Heart right ventricle (tissue), 16 donors: Measurements from ENCODE around the gene OR13C3. TPM values are rescaled to one million over a fixed set of nuclear protein-coding genes. Genes with fewer than 3 reads are reported as not detected.
"Not testable (repeated sequence)": the region's sequence is repeated elsewhere in the genome, so short reads cannot be mapped to it uniquely, and the experiment has no call there.

Experiments used
- ATAC-seq, 8 donors: fragments of 200-7000 bp; cut with Tn5 transposase; one replicate each; pipeline ENCODE4 v1.9.1; 2020; ENCODE audit warnings: mild to moderate bottlenecking in 8 of 8, moderate library complexity in 8 of 8, moderate number of reproducible peaks in 1 of 8
- DNase-seq, 2 donors: peaks; one replicate each; pipeline ENCODE4 v3.0.0-alpha.2; 2020
- H3K27ac ChIP-seq, 10 donors: fragments of 200-600 bp; sonication (generic) in 2 of 10; one replicate each; pipeline versions ENCODE4 v1.5.0 to v1.8.0; 2020 to 2022; ENCODE audit warnings: mild to moderate bottlenecking in 3 of 10
- H3K27me3 ChIP-seq, 7 donors: fragments of 200-600 bp; one replicate each; pipeline ENCODE4 v1.8.0; 2021 to 2022; ENCODE audit warnings: mild to moderate bottlenecking in 2 of 7
- H3K36me3 ChIP-seq, 9 donors: fragments of 200-600 bp; sonication (generic) in 1 of 9; one replicate each; pipeline versions ENCODE4 v1.5.0 to v1.8.0; 2020 to 2022; ENCODE audit warnings: mild to moderate bottlenecking in 2 of 9
- H3K4me1 ChIP-seq, 9 donors: fragments of 200-600 bp; sonication (generic) in 1 of 9; one replicate each; pipeline versions ENCODE4 v1.5.0 to v1.8.0; 2020 to 2022; ENCODE audit warnings: mild to moderate bottlenecking in 4 of 9
- H3K4me3 ChIP-seq, 10 donors: fragments of 200-600 bp; sonication (generic) in 2 of 10; one replicate each; pipeline versions ENCODE4 v1.5.0 to v1.8.0; 2020 to 2022; ENCODE audit warnings: mild to moderate bottlenecking in 7 of 10, moderate library complexity in 2 of 10
- H3K9me3 ChIP-seq, 11 donors: fragments of 200-600 bp in 10 of 11; sonication (generic) in 2 of 11; one replicate each; pipeline versions ENCODE4 v1.5.0 to v1.8.0; 2013 to 2022; ENCODE audit warnings: mild to moderate bottlenecking in 2 of 11, control low read depth in 1 of 11, moderate library complexity in 1 of 11
- CTCF ChIP-seq, 9 donors: fragments of 200-600 bp; sonication (generic) in 2 of 9; IDR thresholded peaks; one replicate each; pipeline versions ENCODE4 v1.5.0 to v1.8.0; 2021 to 2022; ENCODE audit warnings: antibody characterized with exemption in 9 of 9, mild to moderate bottlenecking in 5 of 9, moderate library complexity in 1 of 9
- WGBS, 2 donors: extraction: QIAGEN DNeasy Blood & Tissue Kit; methylation state at CpG; one replicate each; pipeline ENCODE4 v1.1.7; 2013; ENCODE audit warnings: inconsistent platforms in 1 of 2; 5-methylcytosine and 5-hydroxymethylcytosine counted together
- intact Hi-C, 10 donors: fragments of 100-400 bp; cut with DNase I; formaldehyde crosslinking; loops; one replicate each; pipeline versions ENCODE4 v1.11.1 to v1.14.2; 2022
- polyA plus RNA-seq, 2 donors: library from polyadenylated mRNA; stranded (reverse); fragments of 200-250 nt; gene quantifications; one replicate each; pipeline ENCODE4 v1.2.3, GENCODE V29; 2013
- total RNA-seq, 10 donors: library from RNA; stranded (reverse); fragmentation: NEBNext Ultra II Directional in 3 of 10; extraction: Animal tissue kit (Norgen Biotek cat#: 25700) in 3 of 10; gene quantifications; one replicate each; pipeline versions ENCODE4 v1.2.1 to v1.2.4, GENCODE V29; 2021 to 2023
- donor health status: Arrhythmogenic right ventricular cardiomyopathy.
- donor health status: ischemic (EF 13 %, LVEDD 7.1; RV severe dilation, severe dysfunction).
- donor health status: healthy with polysubstance abuse.
- donor health status: DM: no; HTN: yes; CAD: no.
- donor health status: DM: no; HTN: no; CAD: no.
- donor health status: ischemic (EF 25% LVEDD 6.9; RV normal size, moderate dysfunction).
- donor health status: ischemic (EF 25% LVEDD 5.7; RV mildly dilated, moderate dysfunction).
- donor health status: healthy.
- donor health status: DM: yes; HTN: yes; CAD: no.
- donor health status: Ischemic cardiomyopathy.
- donor health status: ischemic (EF 35%, LVEDD 5.7; RV mildly dilated, moderate dysfunction).
- donor health status: nonischemic (EF 11% LVEDD 7.7; RV severe dilation, severe dysfunction).
- donor health status: DM: yes; HTN: yes; CAD: no.
- donor health status: PGD.
- donor health status: ischemic (EF 29% LVEDD 5.4; RV normal size, mild dysfunction).
- donor health status: nonischemic (EF 23%, LVEDD 6.1; RV moderate dilation, normal function).

The OR13C3 gene
- total and polyA plus RNA-seq, 12 donors = not detected

- WGBS, 2 donors = 91 to 95% methylated on average over 1 of the region's 1 CpG
- H3K27ac ChIP-seq = no peak overlapping the region
- ATAC-seq = no peak
- intact Hi-C loops = no loop called here
- no peaks in the 10 kb centered on the region for H3K27me3 ChIP-seq
- peaks cover 0 to 37% (median 9%) of the 10 kb centered on the region in 11 donors for H3K9me3 ChIP-seq
- no peaks in the 10 kb centered on the region for H3K36me3 ChIP-seq
- no peak for TF ChIP-seq CTCF (IDR thresholded peaks at IDR 0.05)
- no peak overlapping the region for H3K4me3 ChIP-seq
- H3K4me1 ChIP-seq = no peaks in the 10 kb centered on the region
- DNase-seq = no peak
These were observed 18.9 kb upstream of the OR13C3 start for GRCh38 chr9:104555521-104555920.

DNA sequence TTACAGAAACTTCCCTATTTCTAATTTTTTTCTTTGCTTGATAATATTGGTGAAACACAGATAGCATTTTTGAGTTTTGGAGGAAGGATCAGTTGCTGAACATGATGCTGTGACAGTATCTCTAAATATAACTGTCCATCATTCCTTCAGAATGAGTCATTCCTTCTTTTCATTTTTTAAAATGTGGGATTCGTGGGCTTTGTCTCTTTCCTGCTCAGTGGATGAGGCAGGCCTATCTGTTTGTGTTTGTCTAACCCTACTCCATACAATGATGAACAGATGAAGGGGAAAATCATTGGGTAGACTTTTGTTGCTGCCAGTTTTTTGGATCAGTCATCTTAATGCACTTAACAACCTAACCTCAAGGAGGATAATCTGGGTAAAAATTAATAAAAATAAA is 16.6 kb upstream of the OR13C3 start:
- Histone ChIP-seq H3K36me3 (no peaks in the 10 kb centered on the region), H3K27me3 (no peaks in the 10 kb centered on the region), H3K27ac (no peak overlapping the region), H3K4me3 (no peak overlapping the region), H3K4me1 (no peaks in the 10 kb centered on the region), H3K9me3 (peaks cover 0 to 17% (median 0%) of the 10 kb centered on the region in 11 donors)
- TF ChIP-seq CTCF (IDR thresholded peaks at IDR 0.05) = no peak
- no peak for DNase-seq
- ATAC-seq = no peak
- 26 to 41% methylated on average over 1 of the region's 1 CpG for WGBS, 2 donors
- intact Hi-C loops = no loop called here

GRCh38 chr9:104544644-104545043 is 8.0 kb upstream of the OR13C3 start:
- Histone ChIP-seq H3K9me3 (no peaks in the 10 kb centered on the region), H3K27me3 (no peaks in the 10 kb centered on the region), H3K27ac (no peak overlapping the region), H3K4me3 (no peak overlapping the region), H3K4me1 (no peaks in the 10 kb centered on the region), H3K36me3 (no peaks in the 10 kb centered on the region)
- TF ChIP-seq CTCF (IDR thresholded peaks at IDR 0.05) = no peak
- intact Hi-C loops = no loop called here
- ATAC-seq = no peak
- 87 to 94% methylated on average over 4 of the region's 4 CpGs for WGBS, 2 donors
- no peak for DNase-seq

GRCh38 chr9:104539275-104539674 is 2.6 kb upstream of the OR13C3 start:
- Histone ChIP-seq H3K9me3 (no peaks in the 10 kb centered on the region), H3K4me3 (no peak overlapping the region), H3K4me1 (no peaks in the 10 kb centered on the region), H3K27me3 (no peaks in the 10 kb centered on the region), H3K27ac (no peak overlapping the region), H3K36me3 (no peaks in the 10 kb centered on the region)
- intact Hi-C loops = no loop called here
- no peak for TF ChIP-seq CTCF (IDR thresholded peaks at IDR 0.05)
- WGBS, 2 donors = 43 to 48% methylated on average over 1 of the region's 1 CpG
- ATAC-seq (no peak), DNase-seq (no peak)

- Histone ChIP-seq H3K27ac (no peak within 1 kb of the TSS), H3K27me3 (no peaks in the 10 kb centered on the region), H3K36me3 (no peaks in the 10 kb centered on the region), H3K9me3 (peaks cover 0 to 4% (median 0%) of the 10 kb centered on the region in 11 donors), H3K4me1 (no peaks in the 10 kb centered on the region), H3K4me3 (no peak within 1 kb of the TSS)
- DNase-seq (no peak), ATAC-seq (no peak)
- no peak for TF ChIP-seq CTCF (IDR thresholded peaks at IDR 0.05)
- intact Hi-C loops = no loop called here
These were observed 9.5 kb downstream of the OR13C3 start, which contains the start of gene OR13C4 for GRCh38 chr9:104527109-104527508. TSS of gene OR13C4 (minus strand) at chr9:104527209. CDS start at chr9:104527209, 0 bp downstream.

GRCh38 chr9:104520241-104520640 is 16.4 kb downstream of the OR13C3 start:
- H3K36me3 ChIP-seq, DNase-seq, intact Hi-C loops, H3K9me3 ChIP-seq, ATAC-seq, H3K4me1 ChIP-seq, H3K27ac ChIP-seq, H3K27me3 ChIP-seq, H3K4me3 ChIP-seq: not testable (repeated sequence)
- WGBS, 2 donors = 78 to 81% methylated on average over 10 of the region's 10 CpGs
